HG02642 (cell line): ENCODE data around the gene MCF2L2.

Source experiments
- ATAC-seq: cut with Tn5 transposase; IDR thresholded peaks from one replicate; pipeline ENCODE4 v1.9.1; 2021; ENCODE audit warnings: mild to moderate bottlenecking; ENCODE audit not compliant: unreplicated experiment, poor library complexity

Gene MCF2L2

GRCh38 chr3:183306798-183307671, 121.4 kb downstream of the MCF2L2 start:
- peak; percentile 79 for ATAC-seq

- ATAC-seq: no peak
Observed at GRCh38 chr3:183303690-183304089, 124.7 kb downstream of the MCF2L2 start.

GRCh38 chr3:183301937-183302580, 126.4 kb downstream of the MCF2L2 start:
- ATAC-seq: no peak

- ATAC-seq: no peak
Observed at GRCh38 chr3:183300996-183301562, 127.3 kb downstream of the MCF2L2 start.

GRCh38 chr3:183299976-183300375, 128.4 kb downstream of the MCF2L2 start:
- no peak for ATAC-seq

- no peak for ATAC-seq
Observed at GRCh38 chr3:183298701-183299153, 129.7 kb downstream of the MCF2L2 start.

- no peak for ATAC-seq
Observed at GRCh38 chr3:183296944-183297343, 131.5 kb downstream of the MCF2L2 start.

GRCh38 chr3:183295211-183295610, 133.2 kb downstream of the MCF2L2 start:
- ATAC-seq: no peak

GRCh38 chr3:183293966-183294365, 134.5 kb downstream of the MCF2L2 start:
- no peak for ATAC-seq

GRCh38 chr3:183291497-183292031, 136.9 kb downstream of the MCF2L2 start:
- ATAC-seq: no peak

GRCh38 chr3:183290216-183290615, 138.2 kb downstream of the MCF2L2 start:
- no peak for ATAC-seq

- ATAC-seq: no peak
Observed at GRCh38 chr3:183288117-183288516, 140.3 kb downstream of the MCF2L2 start.

GRCh38 chr3:183287301-183287971, 141.0 kb downstream of the MCF2L2 start:
- no peak for ATAC-seq

GRCh38 chr3:183285828-183286457, 142.5 kb downstream of the MCF2L2 start:
- peak; percentile 98 for ATAC-seq

GRCh38 chr3:183285318-183285717, 143.1 kb downstream of the MCF2L2 start:
- ATAC-seq: no peak

GRCh38 chr3:183284570-183284969, 143.8 kb downstream of the MCF2L2 start:
- no peak for ATAC-seq

- no peak for ATAC-seq
Observed at GRCh38 chr3:183283886-183284285, 144.5 kb downstream of the MCF2L2 start.

- ATAC-seq: no peak
Observed at GRCh38 chr3:183281126-183281797, 147.2 kb downstream of the MCF2L2 start.

GRCh38 chr3:183279371-183279770, 149.0 kb downstream of the MCF2L2 start:
- ATAC-seq: no peak
